Cardiac muscle cell (in vitro differentiated cells and primary cell): ENCODE measurements around the gene NFATC1. TPM values are rescaled to one million over a fixed set of nuclear protein-coding genes. Genes with fewer than 3 reads are reported as not detected.

ENCODE experiments used
- DNase-seq, 2 donors: peaks; one replicate each; pipeline versions ENCODE4 v3.0.0 to v3.0.0-alpha.2; 2010 to 2017; ENCODE audit warnings: low read depth in 1 of 2, low spot score in 1 of 2
- H3K27ac ChIP-seq: fragments of 200-600 bp; sonication (generic); 2 replicates; pipeline ENCODE4 v1.5.1; 2016
- H3K27me3 ChIP-seq: fragments of 200-600 bp; sonication (generic); 2 replicates; pipeline ENCODE4 v1.6.0; 2016; ENCODE audit warnings: control low read depth
- H3K36me3 ChIP-seq: fragments of 200-600 bp; sonication (generic); 2 replicates; pipeline ENCODE4 v1.5.1; 2016; ENCODE audit warnings: control low read depth
- H3K4me1 ChIP-seq: fragments of 200-600 bp; sonication (generic); 2 replicates; pipeline ENCODE4 v1.8.1; 2017; ENCODE audit warnings: low read depth, mild to moderate bottlenecking, mixed run types
- H3K4me3 ChIP-seq: fragments of 200-600 bp; sonication (generic); 2 replicates; pipeline ENCODE4 v1.5.1; 2016; ENCODE audit warnings: mild to moderate bottlenecking
- H3K9me3 ChIP-seq: fragments of 200-600 bp; sonication (generic); 2 replicates; pipeline ENCODE4 v1.5.1; 2017; ENCODE audit warnings: low read depth, mild to moderate bottlenecking, control low read depth
- CTCF ChIP-seq: IDR thresholded peaks from 2 replicates; pipeline ENCODE4 v1.5.1; 2012; ENCODE audit warnings: low read depth, mild to moderate bottlenecking, low read length
- polyA plus RNA-seq: library from polyadenylated mRNA; unstranded; fragments of >200 nt; fragmentation: Nextera tagmentation; extraction: Ambion mirVana; gene quantifications from 2 replicates; pipeline ENCODE4 v1.2.1, GENCODE V29; 2016
- total RNA-seq: library from RNA; depleted of rRNA; stranded (reverse); fragments of >200 nt; gene quantifications from 2 replicates; pipeline ENCODE4 v1.2.3, GENCODE V29; 2016

NFATC1 gene
- total and polyA plus RNA-seq, 2 experiments from 2014 or later, result 10.8 to 11.7 TPM

GRCh38 chr18:79491081-79491551 lies 95.4 kb downstream of the NFATC1 start:
- Histone ChIP-seq H3K36me3 (no peaks in the 10 kb centered on the region), H3K27ac (no peak overlapping the region), H3K27me3 (no peaks in the 10 kb centered on the region), H3K4me3 (no peak overlapping the region), H3K4me1 (peaks cover 8% of the 10 kb centered on the region), H3K9me3 (no peaks in the 10 kb centered on the region)
- no peak for TF ChIP-seq CTCF
- no peak for DNase-seq

GRCh38 chr18:79493211-79493800 lies 97.6 kb downstream of the NFATC1 start:
- no peaks in the 10 kb centered on the region for H3K27me3 ChIP-seq
- H3K4me3 ChIP-seq, result no peak overlapping the region
- H3K36me3 ChIP-seq, result no peaks in the 10 kb centered on the region
- no peak for TF ChIP-seq CTCF
- no peak for DNase-seq
- no peaks in the 10 kb centered on the region for H3K9me3 ChIP-seq
- H3K4me1 ChIP-seq, result peaks cover 8% of the 10 kb centered on the region
- no peak overlapping the region for H3K27ac ChIP-seq

GRCh38 chr18:79493801-79494211 lies 98.1 kb downstream of the NFATC1 start:
- TF ChIP-seq CTCF, result no peak
- H3K27ac ChIP-seq, result no peak overlapping the region

GRCh38 chr18:79494936-79495335 lies 99.2 kb downstream of the NFATC1 start:
- no peak for TF ChIP-seq CTCF
- Histone ChIP-seq H3K9me3 (no peaks in the 10 kb centered on the region), H3K27ac (peak overlapping the region; percentile 79), H3K4me3 (no peak overlapping the region), H3K36me3 (no peaks in the 10 kb centered on the region), H3K4me1 (peaks cover 8% of the 10 kb centered on the region), H3K27me3 (no peaks in the 10 kb centered on the region)
- no peak for DNase-seq

More at GRCh38 chr18:79493801-79494211, 98.1 kb downstream of the NFATC1 start:
- Histone ChIP-seq H3K27me3 (no peaks in the 10 kb centered on the region), H3K9me3 (no peaks in the 10 kb centered on the region), H3K4me3 (no peak overlapping the region), H3K4me1 (peaks cover 8% of the 10 kb centered on the region), H3K36me3 (no peaks in the 10 kb centered on the region)
- DNase-seq, result no peak

GRCh38 chr18:79495591-79496071 lies 99.9 kb downstream of the NFATC1 start:
- peaks cover 8% of the 10 kb centered on the region for H3K4me1 ChIP-seq
- H3K9me3 ChIP-seq, result no peaks in the 10 kb centered on the region
- no peaks in the 10 kb centered on the region for H3K27me3 ChIP-seq
- TF ChIP-seq CTCF, result no peak
- no peaks in the 10 kb centered on the region for H3K36me3 ChIP-seq
- H3K27ac ChIP-seq, result peak overlapping the region; percentile 79
- DNase-seq, result no peak
- H3K4me3 ChIP-seq, result no peak overlapping the region
